Activated T-cell treated with anti-CD3 and anti-CD28 coated beads, Interleukin-2, amount 50 U/mL, for 72 hours (primary cell): ENCODE results near the gene RMDN3. TPM values are rescaled to one million over a fixed set of nuclear protein-coding genes. Genes with fewer than 3 reads are reported as not detected.

Experiments used
- ATAC-seq, 2 donors: fragments of 150-1000 bp; cut with Tn5 transposase; replicated peaks in 1 of 2; 2 replicates each; pipeline ENCODE4 v1.10.0; 2021; ENCODE audit warnings: moderate library complexity in 2 of 2, mild to moderate bottlenecking in 1 of 2
- DNase-seq, 2 donors: peaks; one replicate each; pipeline ENCODE4 v3.0.0; 2021 to 2022; ENCODE audit warnings: mixed read lengths in 1 of 2
- H3K27ac Mint-ChIP-seq: one replicate; pipeline ENCODE4 v1.8.0; 2022; ENCODE audit warnings: mild to moderate bottlenecking, moderate library complexity, mixed read lengths
- H3K27me3 Mint-ChIP-seq: one replicate; pipeline ENCODE4 v1.8.0; 2022; ENCODE audit warnings: low read depth, mixed read lengths
- H3K36me3 Mint-ChIP-seq, 2 donors: one replicate each; pipeline ENCODE4 v1.8.0; 2022; ENCODE audit warnings: mixed read lengths in 2 of 2, mild to moderate bottlenecking in 1 of 2; ENCODE audit not compliant: insufficient read depth in 2 of 2
- H3K4me1 Mint-ChIP-seq: one replicate; pipeline ENCODE4 v1.8.0; 2022; ENCODE audit warnings: low read depth, mixed read lengths
- H3K4me3 Mint-ChIP-seq, 2 donors: one replicate each; pipeline ENCODE4 v1.8.0; 2022; ENCODE audit warnings: mild to moderate bottlenecking in 2 of 2, mixed read lengths in 2 of 2, moderate library complexity in 2 of 2
- H3K9me3 Mint-ChIP-seq, 2 donors: one replicate each; pipeline ENCODE4 v1.8.0; 2022; ENCODE audit warnings: mixed read lengths in 2 of 2
- total RNA-seq, 2 donors: library from RNA; stranded (reverse); gene quantifications; one replicate each; pipeline ENCODE4 v1.2.3, GENCODE V29; 2022

RMDN3 gene
- total RNA-seq, 2 donors from 2014 or later, result 28.0 to 30.7 TPM

DNA sequence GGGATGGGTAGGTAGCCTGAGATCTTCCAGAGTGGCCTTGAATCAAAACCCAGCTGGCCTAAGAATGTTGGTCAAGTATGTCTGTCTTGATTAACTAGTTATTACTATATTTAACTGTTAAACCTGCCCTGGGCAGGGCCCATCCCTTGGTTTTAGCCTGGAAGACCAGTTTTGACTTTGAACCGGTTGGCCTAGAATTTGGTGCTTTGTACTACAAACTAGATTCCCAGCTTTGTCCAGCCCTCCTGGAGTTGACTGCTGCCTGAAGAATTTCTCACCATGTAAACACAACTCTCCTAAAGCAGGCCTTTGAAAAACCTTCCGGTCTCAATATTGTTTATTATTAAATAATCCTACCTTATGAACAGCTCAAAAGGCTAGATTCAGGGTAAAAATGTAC is 30.8 kb upstream of the RMDN3 start:
- ATAC-seq, result no peak
- Mint-ChIP-seq H3K27me3 (no peaks in the 10 kb centered on the region), H3K36me3 (peaks cover 0 to 3% of the 10 kb centered on the region in 2 donors), H3K4me1 (peaks cover 30% of the 10 kb centered on the region), H3K9me3 (no peaks in the 10 kb centered on the region), H3K4me3 (no peak overlapping the region), H3K27ac (no peak overlapping the region)
- DNase-seq, result no peak

DNA sequence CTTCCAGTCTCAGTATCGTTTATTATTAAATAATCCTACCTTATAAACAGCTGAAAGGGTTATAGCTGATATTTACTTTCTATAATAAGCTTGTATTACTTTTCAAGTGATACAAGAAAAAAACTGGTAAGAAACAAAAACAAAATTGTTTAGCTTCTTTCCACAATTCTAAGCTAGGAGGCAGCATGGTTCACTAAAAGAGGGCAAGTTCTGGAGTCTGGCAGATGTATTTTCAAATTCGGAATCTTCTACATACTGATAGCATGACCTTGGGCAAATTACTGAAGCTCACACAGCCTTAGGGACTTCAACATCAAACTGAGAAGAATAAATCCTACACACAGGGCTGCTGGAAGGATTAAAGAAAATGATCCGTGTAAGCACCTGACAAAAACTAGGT is 30.1 kb upstream of the RMDN3 start:
- H3K4me1 Mint-ChIP-seq, result peaks cover 30% of the 10 kb centered on the region
- no peak overlapping the region for H3K4me3 Mint-ChIP-seq
- no peaks in the 10 kb centered on the region for H3K27me3 Mint-ChIP-seq
- ATAC-seq (no peak), DNase-seq (no peak)
- H3K27ac Mint-ChIP-seq, result no peak overlapping the region
- H3K36me3 Mint-ChIP-seq, result peaks cover 0 to 3% of the 10 kb centered on the region in 2 donors
- no peaks in the 10 kb centered on the region for H3K9me3 Mint-ChIP-seq

DNA sequence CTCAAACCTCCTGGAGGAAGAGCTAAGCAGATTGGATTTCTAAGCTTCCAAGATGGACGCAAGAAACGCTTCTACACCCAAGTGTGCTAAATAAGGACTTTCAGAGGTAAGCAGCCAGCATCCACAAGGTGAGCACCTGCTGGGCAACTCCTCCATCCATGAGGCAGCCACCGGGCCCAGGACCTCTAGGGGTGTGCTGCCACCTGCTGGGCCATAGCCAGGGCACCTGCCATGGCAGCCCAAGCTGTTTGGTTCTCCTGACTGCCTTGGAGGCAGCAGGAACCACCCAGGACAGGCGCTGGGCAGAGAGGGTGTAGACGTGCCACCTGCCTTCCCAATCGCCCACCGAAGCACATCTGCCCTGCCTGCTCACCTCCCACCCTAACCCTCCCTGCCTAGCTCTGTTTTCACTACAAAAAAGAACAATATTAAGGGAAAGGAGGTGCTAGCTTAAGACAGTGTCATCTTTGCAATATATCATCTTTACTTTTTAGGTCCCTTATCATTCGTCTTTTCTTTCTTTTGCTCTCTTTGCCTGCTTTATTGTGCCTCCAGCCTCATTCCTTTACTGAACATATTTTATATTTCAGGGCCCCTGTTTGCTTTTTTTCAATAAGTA is 27.7 kb upstream of the RMDN3 start:
- Mint-ChIP-seq H3K36me3 (peaks cover 0 to 4% of the 10 kb centered on the region in 2 donors), H3K27me3 (no peaks in the 10 kb centered on the region), H3K9me3 (no peaks in the 10 kb centered on the region), H3K27ac (peak overlapping the region; percentile 63), H3K4me3 (no peak overlapping the region), H3K4me1 (peaks cover 16% of the 10 kb centered on the region)
- peak; percentile 82 to 84 for DNase-seq
- peak; percentile 94 to 96 for ATAC-seq

DNA sequence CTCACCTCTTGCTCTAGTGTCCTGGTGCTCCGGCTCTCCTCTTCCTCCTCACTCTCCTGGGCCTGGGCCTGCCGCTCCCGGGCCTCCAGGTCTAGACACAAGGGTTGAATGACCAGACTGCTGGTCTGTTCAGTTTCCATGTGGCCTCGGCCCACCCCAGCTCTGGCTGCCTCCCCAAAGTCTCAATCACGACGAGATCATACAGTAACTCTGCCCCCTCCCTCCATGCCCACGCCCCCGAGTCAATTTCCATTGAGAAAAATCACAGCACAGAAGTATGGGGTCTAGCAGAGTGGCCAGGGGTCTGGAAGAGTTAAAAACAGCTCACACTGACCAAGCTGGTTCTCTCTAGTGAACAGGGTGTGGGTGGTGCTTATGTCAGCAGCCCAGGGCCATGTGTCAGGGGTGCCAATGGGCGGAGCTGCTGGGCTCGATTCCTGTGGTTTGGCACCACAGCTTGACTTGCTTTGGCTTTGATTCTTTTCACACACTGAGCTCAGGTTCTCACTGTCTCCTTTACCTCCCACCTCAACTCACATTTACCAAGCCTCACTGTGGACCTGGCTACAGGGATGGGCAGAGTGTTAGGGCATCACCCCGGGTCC is 21.6 kb upstream of the RMDN3 start:
- H3K27me3 Mint-ChIP-seq, result no peaks in the 10 kb centered on the region
- H3K27ac Mint-ChIP-seq, result no peak overlapping the region
- DNase-seq, result peak; percentile 44 to 64

DNA sequence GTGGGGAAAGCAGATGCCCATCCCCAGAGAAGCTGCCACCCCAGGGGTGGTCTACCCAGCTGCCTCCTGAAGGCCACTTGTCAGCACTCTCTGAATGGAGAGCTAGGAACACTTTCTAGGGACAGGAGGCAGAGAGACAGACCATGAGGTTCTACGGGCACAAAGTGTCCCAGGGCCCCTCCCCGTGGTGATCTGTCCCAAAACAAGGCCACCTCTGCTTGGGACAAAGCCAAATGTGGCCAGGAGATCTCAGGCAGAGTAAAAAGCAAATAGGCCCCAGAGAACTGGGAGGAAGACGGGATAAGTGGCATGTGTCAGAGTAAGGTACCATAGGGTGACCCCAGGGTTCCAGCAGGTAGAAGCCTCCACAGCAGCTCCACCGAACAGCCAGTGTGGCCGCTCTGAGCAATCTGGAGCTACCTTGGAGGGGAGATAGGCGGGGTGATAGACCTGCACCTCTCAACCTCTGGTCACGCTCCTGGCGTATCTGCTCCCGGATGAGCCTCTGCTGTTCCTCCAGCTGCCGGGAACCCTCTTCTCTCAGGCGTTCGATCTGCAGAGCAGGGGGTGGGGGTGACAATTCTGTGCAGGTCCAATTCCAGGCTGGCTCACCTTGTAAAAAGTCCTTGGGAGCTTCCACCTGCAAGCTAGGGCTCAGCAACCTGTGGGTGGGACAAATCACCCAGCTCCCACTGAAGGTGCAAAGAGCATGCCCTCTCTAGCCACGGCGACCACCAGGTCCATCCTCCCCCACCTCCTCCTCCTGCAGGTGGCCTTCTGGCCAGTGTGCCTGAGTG is 20.9 kb upstream of the RMDN3 start:
- DNase-seq, result no peak
- no peak overlapping the region for H3K4me3 Mint-ChIP-seq
- no peaks in the 10 kb centered on the region for H3K9me3 Mint-ChIP-seq
- peaks cover 8% of the 10 kb centered on the region for H3K4me1 Mint-ChIP-seq
- peak in 1 of 2 donors; percentile 4 for ATAC-seq
- no peaks in the 10 kb centered on the region for H3K27me3 Mint-ChIP-seq
- H3K27ac Mint-ChIP-seq, result no peak overlapping the region
- H3K36me3 Mint-ChIP-seq, result peaks cover 2 to 7% of the 10 kb centered on the region in 2 donors

More for the DNA sequence above, 21.6 kb upstream of the RMDN3 start:
- Mint-ChIP-seq H3K4me3 (no peak overlapping the region), H3K9me3 (no peaks in the 10 kb centered on the region), H3K4me1 (peaks cover 8% of the 10 kb centered on the region), H3K36me3 (peaks cover 2 to 7% of the 10 kb centered on the region in 2 donors)
- ATAC-seq, result peak; percentile 91 to 92

DNA sequence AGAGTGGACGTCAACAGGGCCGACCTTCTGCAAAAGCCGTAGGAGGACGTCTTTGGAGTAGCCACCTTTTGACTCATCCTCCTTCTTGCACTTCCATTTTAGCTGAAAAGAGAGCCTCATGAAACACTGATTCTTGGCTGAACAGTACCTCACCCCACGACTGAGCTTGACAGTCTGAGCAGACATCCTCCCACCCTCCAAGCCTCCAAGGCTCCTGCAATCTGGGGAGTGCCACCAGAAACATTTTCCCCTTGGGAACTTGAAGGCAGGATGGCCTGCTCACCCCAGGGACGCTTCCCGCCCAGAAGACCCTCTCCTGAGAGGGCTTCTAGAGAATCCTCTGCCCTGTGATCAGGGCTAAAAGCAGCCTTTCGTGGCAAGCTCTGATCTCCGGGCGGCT is 20.0 kb upstream of the RMDN3 start:
- Mint-ChIP-seq H3K27me3 (no peaks in the 10 kb centered on the region), H3K4me3 (no peak overlapping the region), H3K27ac (no peak overlapping the region), H3K9me3 (no peaks in the 10 kb centered on the region), H3K36me3 (peaks cover 2 to 7% of the 10 kb centered on the region in 2 donors), H3K4me1 (peaks cover 12% of the 10 kb centered on the region)
- no peak for ATAC-seq
- DNase-seq, result no peak

DNA sequence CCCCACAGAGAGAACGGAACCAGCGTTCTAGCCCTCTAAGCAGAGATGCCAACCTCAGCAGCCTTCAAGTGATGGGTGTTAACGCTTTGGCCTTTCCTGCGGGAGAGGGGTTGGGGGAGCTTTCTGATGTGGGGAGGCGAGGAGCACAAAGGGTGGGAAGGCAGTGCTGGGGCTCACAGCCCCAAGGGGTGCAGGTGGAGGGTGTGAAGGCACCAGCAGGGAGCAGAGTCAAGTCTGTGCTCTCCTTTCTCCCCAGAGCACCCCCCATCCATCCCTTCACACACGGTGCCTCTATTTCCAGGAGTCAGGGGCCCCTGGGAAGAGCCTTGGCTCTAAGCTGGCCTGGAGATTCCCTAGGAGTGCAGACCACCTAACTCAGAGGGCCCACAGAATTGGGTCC is 18.8 kb upstream of the RMDN3 start:
- no peak for DNase-seq
- Mint-ChIP-seq H3K4me3 (no peak overlapping the region), H3K36me3 (peaks cover 2 to 3% of the 10 kb centered on the region in 2 donors), H3K9me3 (no peaks in the 10 kb centered on the region), H3K4me1 (peaks cover 23% of the 10 kb centered on the region), H3K27ac (no peak overlapping the region), H3K27me3 (no peaks in the 10 kb centered on the region)
- ATAC-seq, result no peak

DNA sequence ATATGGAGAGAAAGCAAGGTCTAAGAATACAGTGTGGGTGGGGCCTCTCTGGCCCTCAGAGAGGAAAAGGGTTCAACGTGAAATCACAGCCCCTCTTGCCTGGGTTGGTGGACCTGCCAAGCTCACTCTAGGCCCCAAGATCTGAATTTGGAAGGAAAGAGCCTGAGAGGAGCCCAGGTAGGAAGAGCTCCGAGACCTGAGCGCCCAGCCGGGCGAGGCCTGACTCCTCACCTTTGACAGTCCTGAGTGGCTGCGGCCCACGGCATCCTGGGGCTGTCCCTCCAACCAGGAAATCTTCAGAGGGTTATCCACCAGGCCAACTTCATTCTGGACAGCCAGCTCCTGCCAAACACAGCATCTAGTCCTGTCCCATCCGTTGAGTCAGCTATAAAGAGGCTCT is 18.4 kb upstream of the RMDN3 start:
- H3K9me3 Mint-ChIP-seq, result no peaks in the 10 kb centered on the region
- DNase-seq, result no peak
- ATAC-seq, result no peak
- H3K4me1 Mint-ChIP-seq, result peaks cover 27% of the 10 kb centered on the region
- no peak overlapping the region for H3K27ac Mint-ChIP-seq
- H3K27me3 Mint-ChIP-seq, result no peaks in the 10 kb centered on the region
- peaks cover 2 to 3% of the 10 kb centered on the region in 2 donors for H3K36me3 Mint-ChIP-seq
- H3K4me3 Mint-ChIP-seq, result no peak overlapping the region

DNA sequence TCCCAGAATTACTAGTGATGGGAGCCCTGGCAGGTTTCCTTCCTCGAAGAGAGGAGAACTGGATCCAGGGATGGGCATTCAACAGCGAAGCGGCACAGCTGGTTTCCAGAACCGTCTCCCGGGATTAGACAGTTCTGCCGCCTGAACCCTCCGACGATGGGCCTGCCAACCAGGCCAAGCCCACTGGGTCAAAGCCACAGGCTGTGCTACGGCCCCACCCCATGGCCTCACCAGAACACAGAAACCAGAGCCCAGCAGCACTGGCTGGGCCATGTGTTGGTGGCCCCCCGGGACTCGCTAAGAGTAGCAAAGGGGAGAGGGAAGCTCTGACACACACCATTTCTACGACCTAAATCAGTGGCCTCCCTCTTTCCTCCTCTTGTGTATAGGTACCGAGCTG is 17.0 kb upstream of the RMDN3 start:
- Mint-ChIP-seq H3K36me3 (peaks cover 2 to 3% of the 10 kb centered on the region in 2 donors), H3K4me3 (no peak overlapping the region), H3K27me3 (no peaks in the 10 kb centered on the region), H3K27ac (no peak overlapping the region), H3K9me3 (no peaks in the 10 kb centered on the region), H3K4me1 (peaks cover 31% of the 10 kb centered on the region)
- no peak for ATAC-seq
- no peak for DNase-seq

DNA sequence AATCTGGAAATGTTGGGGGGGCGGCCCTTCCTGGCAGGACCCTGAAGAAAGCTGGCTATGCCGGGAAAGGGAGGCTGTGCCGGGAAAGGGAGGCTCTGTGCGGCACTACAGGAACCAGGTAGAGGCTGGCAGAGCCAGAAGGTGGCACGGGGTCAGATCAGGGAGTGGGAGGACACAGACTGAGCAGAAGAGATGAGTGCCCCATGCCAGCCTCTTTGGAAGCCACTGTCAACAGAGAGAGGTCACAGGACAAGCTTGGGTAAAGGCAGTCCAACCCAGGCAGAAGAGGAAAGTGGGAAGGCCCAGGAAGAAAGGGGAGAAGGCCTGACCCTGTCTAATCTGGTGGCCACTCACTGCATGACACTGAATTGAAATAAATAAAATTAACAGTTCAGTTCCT is 16.2 kb upstream of the RMDN3 start:
- no peak overlapping the region for H3K4me3 Mint-ChIP-seq
- H3K4me1 Mint-ChIP-seq, result peaks cover 24% of the 10 kb centered on the region
- ATAC-seq, result no peak
- H3K27me3 Mint-ChIP-seq, result no peaks in the 10 kb centered on the region
- DNase-seq, result no peak
- H3K9me3 Mint-ChIP-seq, result no peaks in the 10 kb centered on the region
- no peak overlapping the region for H3K27ac Mint-ChIP-seq
- no peaks in the 10 kb centered on the region for H3K36me3 Mint-ChIP-seq

DNA sequence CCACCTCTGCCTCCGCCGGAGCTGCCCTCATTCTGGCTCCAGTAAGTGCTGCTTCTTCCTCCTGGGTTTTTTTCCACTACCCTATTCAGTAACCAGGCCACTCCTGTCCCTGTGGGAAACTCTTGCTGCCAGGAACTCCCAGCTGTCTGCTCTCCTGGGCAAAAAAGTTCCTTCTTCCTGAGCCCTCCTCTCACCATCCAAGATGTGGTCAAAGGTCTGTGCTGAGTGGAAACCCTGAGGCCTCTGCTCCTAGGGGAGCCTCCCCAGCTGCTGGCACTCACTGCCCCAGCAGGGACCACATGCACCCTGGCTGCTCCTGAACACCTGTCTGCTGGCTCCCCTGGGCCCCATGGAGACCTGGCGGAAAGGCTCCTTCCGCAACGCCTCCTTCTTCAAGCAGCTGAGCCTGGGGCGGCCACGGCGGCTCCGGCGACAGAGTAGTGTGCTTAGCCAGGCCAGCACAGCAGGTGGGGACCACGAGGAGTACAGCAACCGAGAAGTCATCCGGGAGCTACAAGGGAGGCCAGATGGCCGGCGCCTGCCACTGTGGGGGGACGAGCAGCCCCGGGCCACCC is 15.2 kb upstream of the RMDN3 start:
- Mint-ChIP-seq H3K36me3 (no peaks in the 10 kb centered on the region), H3K27ac (no peak overlapping the region), H3K4me3 (peak overlapping the region; percentile 37 to 77), H3K9me3 (no peaks in the 10 kb centered on the region), H3K27me3 (no peaks in the 10 kb centered on the region), H3K4me1 (peaks cover 34% of the 10 kb centered on the region)
- no peak for ATAC-seq
- DNase-seq, result no peak

DNA sequence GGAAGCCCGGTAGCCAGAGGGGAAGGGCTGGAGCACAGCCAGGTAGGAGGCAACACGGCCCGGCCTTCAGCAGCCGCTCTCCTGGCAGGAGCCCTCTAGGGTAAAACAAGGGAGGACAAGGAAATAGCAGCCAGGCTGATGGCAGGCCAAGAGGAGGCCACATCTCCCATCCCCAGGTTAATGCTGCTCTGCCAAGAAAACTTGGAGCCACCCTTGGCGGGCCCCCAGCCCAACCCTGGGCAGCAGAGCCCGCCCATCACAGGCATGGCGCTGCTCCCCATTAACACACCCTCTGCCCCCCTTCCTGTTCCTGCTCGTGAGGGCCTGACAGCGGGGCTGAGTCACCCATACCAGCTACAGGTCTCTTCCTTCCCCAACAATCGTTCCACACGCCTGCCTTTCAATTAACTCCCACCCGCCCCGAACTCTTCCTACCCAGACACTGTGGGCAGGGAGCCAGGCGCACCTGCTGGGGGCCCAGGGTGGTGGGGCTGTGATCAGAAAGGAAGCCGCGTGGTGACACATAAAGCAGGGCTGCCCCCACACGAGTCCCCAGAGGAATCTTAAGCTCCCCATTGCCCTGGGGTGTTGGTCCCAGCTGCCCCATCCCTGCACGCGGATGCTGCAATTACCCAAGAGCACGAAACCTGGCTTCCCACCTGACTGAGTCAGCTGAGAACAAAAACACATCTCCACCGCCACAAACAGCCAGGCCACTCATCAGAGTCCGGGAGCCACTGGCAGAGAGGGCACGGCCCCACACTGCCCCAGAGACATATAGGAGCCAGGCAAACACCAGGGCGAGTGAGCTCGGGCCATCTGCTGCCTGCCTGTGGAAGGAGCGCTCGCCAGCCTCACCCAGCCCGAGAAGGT is 14.5 kb upstream of the RMDN3 start, which contains the start of gene C15orf62:
Gene C15orf62 (plus strand): TSS at position 707 of the 873 bp plus-strand sequence. CDS start 516 bp downstream, outside the sequence.
- peaks cover 40% of the 10 kb centered on the region for H3K4me1 Mint-ChIP-seq
- no peaks in the 10 kb centered on the region for H3K27me3 Mint-ChIP-seq
- H3K4me3 Mint-ChIP-seq, result peak within 1 kb of the TSS; percentile 69 to 77
- peak; percentile 50 to 63 for ATAC-seq
- H3K9me3 Mint-ChIP-seq, result no peaks in the 10 kb centered on the region
- H3K27ac Mint-ChIP-seq, result peak within 1 kb of the TSS; percentile 88
- peak; percentile 38 to 64 for DNase-seq
- H3K36me3 Mint-ChIP-seq, result no peaks in the 10 kb centered on the region
